ENCODE results near the gene SOS2.

SOS2 gene

GRCh38 chr14:50116966-50117365, 114.4 kb downstream of the SOS2 start:
- in situ Hi-C loops (cut with HindIII; ENCODE audit: low sequenced_read_pairs), result loop anchor here (5.0 kb wide), 1 partner anchor 250 kb away; no protein-coding TSS in a partner anchor

- in situ Hi-C loops (cut with HindIII; ENCODE audit: low sequenced_read_pairs), result loop anchor here (5.0 kb wide), 1 partner anchor 249 kb away; no protein-coding TSS in a partner anchor
These were observed 115.0 kb downstream of the SOS2 start, which contains the start of gene VCPKMT for GRCh38 chr14:50116181-50116956. TSS of gene VCPKMT (minus strand) at chr14:50116572. CDS start at chr14:50116552, 20 bp downstream.

- in situ Hi-C loops (cut with HindIII; ENCODE audit: low sequenced_read_pairs), result no loop called here
These were observed 117.9 kb downstream of the SOS2 start for GRCh38 chr14:50113381-50114035.

GRCh38 chr14:50110323-50111037, 120.9 kb downstream of the SOS2 start:
- in situ Hi-C loops (cut with HindIII; ENCODE audit: low sequenced_read_pairs), result no loop called here

GRCh38 chr14:50109342-50109741, 122.0 kb downstream of the SOS2 start:
- in situ Hi-C loops (cut with HindIII; ENCODE audit: low sequenced_read_pairs), result no loop called here

- in situ Hi-C loops (cut with HindIII; ENCODE audit: low sequenced_read_pairs), result no loop called here
These were observed 123.5 kb downstream of the SOS2 start for GRCh38 chr14:50107850-50108249.

- in situ Hi-C loops (cut with HindIII; ENCODE audit: low sequenced_read_pairs), result no loop called here
These were observed 125.2 kb downstream of the SOS2 start for GRCh38 chr14:50106178-50106577.

GRCh38 chr14:50103558-50103957, 127.8 kb downstream of the SOS2 start:
- in situ Hi-C loops (cut with HindIII; ENCODE audit: low sequenced_read_pairs), result no loop called here

GRCh38 chr14:50101417-50101816, 130.0 kb downstream of the SOS2 start:
- in situ Hi-C loops (cut with HindIII; ENCODE audit: low sequenced_read_pairs), result no loop called here

GRCh38 chr14:50100805-50101204, 130.6 kb downstream of the SOS2 start:
- in situ Hi-C loops (cut with HindIII; ENCODE audit: low sequenced_read_pairs), result no loop called here

GRCh38 chr14:50099335-50099734, 132.0 kb downstream of the SOS2 start:
- in situ Hi-C loops (cut with HindIII; ENCODE audit: low sequenced_read_pairs), result no loop called here

GRCh38 chr14:50095895-50096294, 135.5 kb downstream of the SOS2 start:
- in situ Hi-C loops (cut with HindIII; ENCODE audit: low sequenced_read_pairs), result no loop called here

- in situ Hi-C loops (cut with HindIII; ENCODE audit: low sequenced_read_pairs), result no loop called here
These were observed 137.2 kb downstream of the SOS2 start for GRCh38 chr14:50094056-50094755.

GRCh38 chr14:50093496-50093895, 137.9 kb downstream of the SOS2 start:
- in situ Hi-C loops (cut with HindIII; ENCODE audit: low sequenced_read_pairs), result no loop called here

GRCh38 chr14:50092006-50092555, 139.3 kb downstream of the SOS2 start:
- in situ Hi-C loops (cut with HindIII; ENCODE audit: low sequenced_read_pairs), result no loop called here

GRCh38 chr14:50091240-50091913, 140.0 kb downstream of the SOS2 start:
- in situ Hi-C loops (cut with HindIII; ENCODE audit: low sequenced_read_pairs), result no loop called here

GRCh38 chr14:50089208-50089607, 142.2 kb downstream of the SOS2 start:
- in situ Hi-C loops (cut with HindIII; ENCODE audit: low sequenced_read_pairs), result no loop called here

- in situ Hi-C loops (cut with HindIII; ENCODE audit: low sequenced_read_pairs), result no loop called here
These were observed 142.6 kb downstream of the SOS2 start for GRCh38 chr14:50088731-50089130.

GRCh38 chr14:50088117-50088515, 143.3 kb downstream of the SOS2 start:
- in situ Hi-C loops (cut with HindIII; ENCODE audit: low sequenced_read_pairs), result no loop called here
